B cell (primary cell): Measurements from ENCODE around the gene PRRC2B. TPM values are rescaled to one million over a fixed set of nuclear protein-coding genes. Genes with fewer than 3 reads are reported as not detected.

Experiments used
- ATAC-seq: fragments of 200-7000 bp; cut with Tn5 transposase; one replicate; pipeline ENCODE4 v1.10.0; 2021; ENCODE audit warnings: low read depth, mild to moderate bottlenecking, moderate number of reproducible peaks, moderate library complexity
- CTCF ChIA-PET: fragments of 350-600 bp; sonication (Branson Sonifier 250); formaldehyde crosslinking; loops from one replicate; lab custom pipeline; 2021; ENCODE audit warnings: antibody characterized with exemption, inconsistent platforms; lab: Charles Lee
- POLR2A ChIA-PET: fragments of 350-600 bp; sonication (Branson Sonifier 250); formaldehyde crosslinking; loops from one replicate; lab custom pipeline; 2021; ENCODE audit warnings: antibody characterized with exemption; lab: Charles Lee
- DNase-seq: peaks from one replicate; pipeline ENCODE4 v3.0.0; 2013
- H2AFZ ChIP-seq: 2 replicates; pipeline ENCODE4 v1.6.1; 2012; ENCODE audit warnings: mild to moderate bottlenecking, low read depth, low read length; ENCODE audit not compliant: insufficient read depth, poor library complexity, severe bottlenecking
- H3K27ac ChIP-seq, 2 donors: 1 replicate in 1 of 2; 2 replicates in 1 of 2; pipeline ENCODE4 v1.5.1; 2012 to 2013; ENCODE audit warnings: low read length in 2 of 2, mild to moderate bottlenecking in 2 of 2, moderate library complexity in 1 of 2
- H3K27me3 ChIP-seq, 4 experiments: fragments of 200-600 bp in 1 of 4; sonication (generic) in 1 of 4; replicated peaks in 1 of 4; 1 replicate in 2 of 4; 2 replicates in 2 of 4; pipeline versions ENCODE4 v1.6.1 to v1.7.0; 2013 to 2016; ENCODE audit warnings: low read length in 3 of 4, mild to moderate bottlenecking in 2 of 4, mixed read lengths in 1 of 4, moderate library complexity in 1 of 4; ENCODE audit not compliant: insufficient read depth in 4 of 4, control insufficient read depth in 3 of 4; ENCODE audit errors: control extremely low read depth in 1 of 4
- H3K36me3 ChIP-seq, 2 experiments: replicated peaks in 1 of 2; 1 replicate in 1 of 2; 2 replicates in 1 of 2; pipeline versions ENCODE4 v1.6.1 to v1.7.1; 2013; ENCODE audit warnings: low read length in 1 of 2; ENCODE audit not compliant: insufficient read depth in 2 of 2, control insufficient read depth in 1 of 2; ENCODE audit errors: control extremely low read depth in 1 of 2, extremely low read depth in 1 of 2
- H3K4me1 ChIP-seq, 2 donors: fragments of 200-600 bp in 1 of 2; sonication (generic) in 1 of 2; 1 replicate in 1 of 2; 2 replicates in 1 of 2; pipeline versions ENCODE4 v1.5.1 to v1.6.1; 2013 to 2017; ENCODE audit warnings: low read length in 2 of 2; ENCODE audit not compliant: control insufficient read depth in 2 of 2, insufficient read depth in 2 of 2
- H3K4me2 ChIP-seq: replicated peaks from 2 replicates; pipeline ENCODE3; 2012; ENCODE audit warnings: mild to moderate bottlenecking, low read depth, low read length; ENCODE audit not compliant: poor library complexity, severe bottlenecking
- H3K4me3 ChIP-seq, 5 experiments: fragments of 200-600 bp in 1 of 5; sonication (generic) in 1 of 5; 1 replicate in 3 of 5; 2 replicates in 2 of 5; pipeline versions ENCODE4 v1.5.1 to v1.7.0; 2011 to 2016; ENCODE audit warnings: low read length in 4 of 5, mild to moderate bottlenecking in 4 of 5, low read depth in 2 of 5, control low read depth in 1 of 5, moderate library complexity in 1 of 5; ENCODE audit not compliant: insufficient read depth in 1 of 5; ENCODE audit errors: control extremely low read depth in 1 of 5, extremely low read depth in 1 of 5
- H3K79me2 ChIP-seq: fragments of 200-600 bp; sonication (generic); one replicate; pipeline ENCODE4 v1.6.0; 2016; ENCODE audit warnings: low read length; ENCODE audit not compliant: control insufficient read depth, insufficient read depth
- H3K9ac ChIP-seq: fragments of 200-600 bp; sonication (generic); 2 replicates; pipeline ENCODE4 v1.6.1; 2017; ENCODE audit warnings: mild to moderate bottlenecking, low read length, moderate library complexity
- H3K9me3 ChIP-seq, 3 donors: one replicate each; pipeline versions ENCODE4 v1.6.1 to v1.7.1; 2013; ENCODE audit warnings: low read length in 2 of 3; ENCODE audit not compliant: control insufficient read depth in 2 of 3, insufficient read depth in 1 of 3; ENCODE audit errors: control extremely low read depth in 1 of 3
- H4K20me1 ChIP-seq: 2 replicates; pipeline ENCODE4 v1.6.0; 2012; ENCODE audit warnings: mild to moderate bottlenecking, low read length; ENCODE audit not compliant: insufficient read depth, control insufficient read depth, poor library complexity, severe bottlenecking
- H3K27ac Mint-ChIP-seq: one replicate; pipeline ENCODE4 v1.8.0; 2021; ENCODE audit warnings: mixed read lengths
- H3K27me3 Mint-ChIP-seq: one replicate; pipeline ENCODE4 v1.8.0; 2021; ENCODE audit warnings: mixed read lengths
- H3K4me1 Mint-ChIP-seq: one replicate; pipeline ENCODE4 v1.8.0; 2021; ENCODE audit warnings: mixed read lengths
- H3K4me3 Mint-ChIP-seq: one replicate; pipeline ENCODE4 v1.8.0; 2021; ENCODE audit warnings: mixed read lengths
- H3K9me3 Mint-ChIP-seq: one replicate; pipeline ENCODE4 v1.8.0; 2022; ENCODE audit warnings: mixed read lengths; ENCODE audit not compliant: insufficient read depth
- EZH2 ChIP-seq: IDR thresholded peaks from 2 replicates; pipeline ENCODE4 v1.6.1; 2012; ENCODE audit warnings: borderline replicate concordance, low read depth, mild to moderate bottlenecking, moderate library complexity, low read length; ENCODE audit not compliant: insufficient read depth, poor library complexity, severe bottlenecking
- WGBS: methylation state at CpG from one replicate; pipeline ENCODE4 v1.1.5; 2013; ENCODE audit warnings: missing lambda C conversion rate; ENCODE audit not compliant: insufficient coverage; 5-methylcytosine and 5-hydroxymethylcytosine counted together
- intact Hi-C: fragments of 100-400 bp; cut with micrococcal nuclease; formaldehyde crosslinking; loops from one replicate; pipeline ENCODE4 v1.10.0; 2022
- polyA plus RNA-seq: library from polyadenylated mRNA; depleted of rRNA; stranded (reverse); fragments of >200 nt; gene quantifications from 2 replicates; pipeline ENCODE4 v1.2.3, GENCODE V29; 2012
- total RNA-seq, 2 donors: library from RNA; stranded (reverse); fragments of 120-200 nt in 1 of 2; gene quantifications; 1 replicate in 1 of 2; 2 replicates in 1 of 2; pipeline versions ENCODE4 v1.2.3 to v1.2.4, GENCODE V29; 2013 to 2022
- TF ChIP-seq, protein P1 (sequence below): fragments of 200-600 bp; IDR thresholded peaks from one replicate; pipeline ENCODE4 v1.8.0; 2022; ENCODE audit warnings: antibody characterized with exemption, mild to moderate bottlenecking

The PRRC2B gene
- total and polyA plus RNA-seq, 2 donors (not counting 1 experiment from before 2014, with no cell fraction given) = 63.9 to 268 TPM

GRCh38 chr9:131465401-131465800 is 71.5 kb downstream of the PRRC2B start:
- no peaks in the 10 kb centered on the region for H3K27me3 ChIP-seq
- no peaks in the 10 kb centered on the region for H3K9me3 Mint-ChIP-seq
- no peak overlapping the region for H3K27ac Mint-ChIP-seq
- H3K4me1 ChIP-seq = no peaks in the 10 kb centered on the region
- no peaks in the 10 kb centered on the region for H3K9me3 ChIP-seq
- H3K4me3 ChIP-seq = no peak overlapping the region
- H3K79me2 ChIP-seq = peaks cover 75% of the 10 kb centered on the region
- no peak overlapping the region for H3K4me3 Mint-ChIP-seq
- H3K36me3 ChIP-seq = peaks cover 6 to 83% of the 10 kb centered on the region in 2 experiments
- H3K4me2 ChIP-seq = no peak overlapping the region
- H3K4me1 Mint-ChIP-seq = no peaks in the 10 kb centered on the region
- no peak overlapping the region for H3K27ac ChIP-seq
- intact Hi-C loops = no loop called here
- POLR2A ChIA-PET = no interaction called here
- DNase-seq = no peak
- 100% methylated on average over 4 of the region's 6 CpGs for WGBS
- no peak overlapping the region for H2AFZ ChIP-seq
- no peak overlapping the region for H3K9ac ChIP-seq
- H4K20me1 ChIP-seq = peaks cover 72% of the 10 kb centered on the region
- CTCF ChIA-PET = no interaction called here
- TF ChIP-seq, protein P1, sequence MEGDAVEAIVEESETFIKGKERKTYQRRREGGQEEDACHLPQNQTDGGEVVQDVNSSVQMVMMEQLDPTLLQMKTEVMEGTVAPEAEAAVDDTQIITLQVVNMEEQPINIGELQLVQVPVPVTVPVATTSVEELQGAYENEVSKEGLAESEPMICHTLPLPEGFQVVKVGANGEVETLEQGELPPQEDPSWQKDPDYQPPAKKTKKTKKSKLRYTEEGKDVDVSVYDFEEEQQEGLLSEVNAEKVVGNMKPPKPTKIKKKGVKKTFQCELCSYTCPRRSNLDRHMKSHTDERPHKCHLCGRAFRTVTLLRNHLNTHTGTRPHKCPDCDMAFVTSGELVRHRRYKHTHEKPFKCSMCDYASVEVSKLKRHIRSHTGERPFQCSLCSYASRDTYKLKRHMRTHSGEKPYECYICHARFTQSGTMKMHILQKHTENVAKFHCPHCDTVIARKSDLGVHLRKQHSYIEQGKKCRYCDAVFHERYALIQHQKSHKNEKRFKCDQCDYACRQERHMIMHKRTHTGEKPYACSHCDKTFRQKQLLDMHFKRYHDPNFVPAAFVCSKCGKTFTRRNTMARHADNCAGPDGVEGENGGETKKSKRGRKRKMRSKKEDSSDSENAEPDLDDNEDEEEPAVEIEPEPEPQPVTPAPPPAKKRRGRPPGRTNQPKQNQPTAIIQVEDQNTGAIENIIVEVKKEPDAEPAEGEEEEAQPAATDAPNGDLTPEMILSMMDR = no peak
- TF ChIP-seq EZH2 = no peak
- no peaks in the 10 kb centered on the region for H3K27me3 Mint-ChIP-seq
- no peak for ATAC-seq

- intact Hi-C loops = no loop called here
- Histone ChIP-seq H4K20me1 (peaks cover 68% of the 10 kb centered on the region), H3K79me2 (peaks cover 67% of the 10 kb centered on the region), H3K36me3 (peaks cover 10 to 90% of the 10 kb centered on the region in 2 experiments), H3K4me3 (no peak overlapping the region), H3K4me2 (no peak overlapping the region), H2AFZ (no peak overlapping the region), H3K9ac (no peak overlapping the region), H3K27me3 (no peaks in the 10 kb centered on the region), H3K9me3 (no peaks in the 10 kb centered on the region), H3K27ac (no peak overlapping the region), H3K4me1 (no peaks in the 10 kb centered on the region)
- WGBS = 97% methylated on average over 10 of the region's 13 CpGs
- Mint-ChIP-seq H3K9me3 (no peaks in the 10 kb centered on the region), H3K4me1 (no peaks in the 10 kb centered on the region), H3K27me3 (no peaks in the 10 kb centered on the region), H3K27ac (no peak overlapping the region), H3K4me3 (no peak overlapping the region)
- DNase-seq (no peak), ATAC-seq (no peak)
- CTCF ChIA-PET = interaction anchor here (1.0 to 1.1 kb wide), 5 partner anchors 9 to 131 kb away, joined by 3 to 4 read pairs (median 3); no protein-coding TSS in a partner anchor
- TF ChIP-seq, protein P1 = no peak
- no peak for TF ChIP-seq EZH2
- POLR2A ChIA-PET = no interaction called here
Measured at GRCh38 chr9:131467214-131467935, 73.5 kb downstream of the PRRC2B start.
